ENCODE data around the gene MAPK12. TPM values are rescaled to one million over a fixed set of nuclear protein-coding genes. Genes with fewer than 3 reads are reported as not detected.

The MAPK12 gene
- total and polyA plus RNA-seq, 4 donors, result 0.83 to 2.8 (median 1.9) TPM

GRCh38 chr22:50243685-50244419 lies 17.6 kb downstream of the MAPK12 start:
- H3K27ac ChIP-seq (ENCODE audit: low read depth in 1 of 2, low read length in 2 of 2), result peak overlapping the region; percentile 80 to 95
- no peak for DNase-seq (ENCODE audit: low spot score)

GRCh38 chr22:50242406-50242949 lies 19.0 kb downstream of the MAPK12 start:
- 77% methylated on average over 14 of the region's 14 CpGs for WGBS
- Histone ChIP-seq H3K4me1 (ENCODE audit: control insufficient read depth in 4 of 4, insufficient read depth in 4 of 4, low read length in 3 of 4) (peaks cover 3 to 59% (median 44%) of the 10 kb centered on the region in 4 donors), H3K9me3 (ENCODE audit: control insufficient read depth in 4 of 4, low read length in 3 of 4) (no peaks in the 10 kb centered on the region), H3K27ac (ENCODE audit: low read depth in 1 of 2, low read length in 2 of 2) (no peak overlapping the region), H3K27me3 (ENCODE audit: control insufficient read depth in 4 of 4, insufficient read depth in 4 of 4, low read length in 3 of 4) (no peaks in the 10 kb centered on the region), H3K36me3 (ENCODE audit: control insufficient read depth in 4 of 4, insufficient read depth in 3 of 4, low read depth in 1 of 4, low read length in 3 of 4) (peaks cover 2 to 11% (median 9%) of the 10 kb centered on the region in 4 donors), H3K4me3 (ENCODE audit: low read depth in 1 of 3, low read length in 3 of 3) (peak overlapping the region in 1 of 3 donors; percentile 12), H3K9ac (ENCODE audit: low read depth in 1 of 2, low read length in 2 of 2) (peak overlapping the region; percentile 21 to 44)
- no peak for DNase-seq (ENCODE audit: low spot score)
- no peak for TF ChIP-seq ZBTB33 (IDR thresholded peaks at IDR 0.05)
- no peak for TF ChIP-seq JUND (IDR thresholded peaks at IDR 0.05)
- TF ChIP-seq HNF4A (conservative IDR thresholded peaks at IDR 0.05), result no peak
- no peak for TF ChIP-seq HNF4G (IDR thresholded peaks at IDR 0.05)
- TF ChIP-seq TAF1 (conservative IDR thresholded peaks at IDR 0.05), result no peak
- no peak for TF ChIP-seq EGR1 (IDR thresholded peaks at IDR 0.05; ENCODE audit: low read depth in 2 of 2)

More at GRCh38 chr22:50243685-50244419, 17.6 kb downstream of the MAPK12 start:
- Histone ChIP-seq H3K27me3 (ENCODE audit: control insufficient read depth in 4 of 4, insufficient read depth in 4 of 4, low read length in 3 of 4) (no peaks in the 10 kb centered on the region), H3K4me3 (ENCODE audit: low read depth in 1 of 3, low read length in 3 of 3) (peak overlapping the region; percentile 78 to 99 (median 87)), H3K4me1 (ENCODE audit: control insufficient read depth in 4 of 4, insufficient read depth in 4 of 4, low read length in 3 of 4) (peaks cover 3 to 61% (median 45%) of the 10 kb centered on the region in 4 donors), H3K36me3 (ENCODE audit: control insufficient read depth in 4 of 4, insufficient read depth in 3 of 4, low read depth in 1 of 4, low read length in 3 of 4) (peaks cover 2 to 11% (median 9%) of the 10 kb centered on the region in 4 donors), H3K9ac (ENCODE audit: low read depth in 1 of 2, low read length in 2 of 2) (peak overlapping the region; percentile 46 to 89), H3K9me3 (ENCODE audit: control insufficient read depth in 4 of 4, low read length in 3 of 4) (no peaks in the 10 kb centered on the region)
- TF ChIP-seq HNF4A (conservative IDR thresholded peaks at IDR 0.05), result no peak
- TF ChIP-seq RXRA (IDR thresholded peaks at IDR 0.05), result peak in 1 of 2 donors; percentile 2
- no peak for TF ChIP-seq SP1 (IDR thresholded peaks at IDR 0.05)
- 15% methylated on average over 27 of the region's 27 CpGs for WGBS

GRCh38 chr22:50238755-50239154 lies 22.7 kb downstream of the MAPK12 start:
- TF ChIP-seq MAX (IDR thresholded peaks at IDR 0.05), result no peak
- TF ChIP-seq ZBTB33 (IDR thresholded peaks at IDR 0.05), result no peak
- TF ChIP-seq ATF3 (IDR thresholded peaks at IDR 0.05), result no peak
- no peak for TF ChIP-seq HNF4A (conservative IDR thresholded peaks at IDR 0.05)
- no peak for TF ChIP-seq FOXA2 (IDR thresholded peaks at IDR 0.05)
- peaks cover 0 to 10% (median 7%) of the 10 kb centered on the region in 4 donors for H3K36me3 ChIP-seq (ENCODE audit: control insufficient read depth in 4 of 4, insufficient read depth in 3 of 4, low read depth in 1 of 4, low read length in 3 of 4)

More at GRCh38 chr22:50238755-50239154, 22.7 kb downstream of the MAPK12 start:
- Histone ChIP-seq H3K4me1 (ENCODE audit: control insufficient read depth in 4 of 4, insufficient read depth in 4 of 4, low read length in 3 of 4) (peaks cover 3 to 39% (median 27%) of the 10 kb centered on the region in 4 donors), H3K9me3 (ENCODE audit: control insufficient read depth in 4 of 4, low read length in 3 of 4) (no peaks in the 10 kb centered on the region), H3K27ac (ENCODE audit: low read depth in 1 of 2, low read length in 2 of 2) (no peak overlapping the region), H3K4me3 (ENCODE audit: low read depth in 1 of 3, low read length in 3 of 3) (no peak overlapping the region), H3K27me3 (ENCODE audit: control insufficient read depth in 4 of 4, insufficient read depth in 4 of 4, low read length in 3 of 4) (no peaks in the 10 kb centered on the region), H3K9ac (ENCODE audit: low read depth in 1 of 2, low read length in 2 of 2) (no peak overlapping the region)
- DNase-seq (ENCODE audit: low spot score), result no peak
- WGBS, result 89% methylated on average over 9 of the region's 9 CpGs

All from liver (tissue), 9 donors.